Smooth muscle cell (in vitro differentiated cells): ENCODE results near the gene DOCK9. TPM values are rescaled to one million over a fixed set of nuclear protein-coding genes. Genes with fewer than 3 reads are reported as not detected.

Experiments used
- DNase-seq: peaks from one replicate; lab custom pipeline; 2025; ENCODE audit not compliant: unreplicated experiment; lab: John Stamatoyannopoulos, UW
- H2AFZ ChIP-seq: fragments of 200-600 bp; sonication (generic); 2 replicates; pipeline ENCODE4 v1.6.0; 2016; ENCODE audit warnings: antibody characterized with exemption, low read depth, mild to moderate bottlenecking
- H3F3A ChIP-seq: fragments of 200-600 bp; sonication (generic); 2 replicates; pipeline ENCODE4 v1.6.0; 2017; ENCODE audit warnings: antibody characterized with exemption, low read depth
- H3K27ac ChIP-seq: fragments of 200-600 bp; sonication (generic); 2 replicates; pipeline ENCODE4 v1.5.1; 2016; ENCODE audit warnings: low read depth, mild to moderate bottlenecking
- H3K27me3 ChIP-seq: fragments of 200-600 bp; sonication (generic); 2 replicates; pipeline ENCODE4 v1.6.1; 2016; ENCODE audit warnings: low read depth, mild to moderate bottlenecking
- H3K36me3 ChIP-seq: fragments of 200-600 bp; sonication (generic); 2 replicates; pipeline ENCODE4 v1.5.1; 2016; ENCODE audit warnings: low read depth
- H3K4me1 ChIP-seq: fragments of 200-600 bp; sonication (generic); 2 replicates; pipeline ENCODE4 v1.5.1; 2016; ENCODE audit warnings: low read depth
- H3K4me2 ChIP-seq: fragments of 200-600 bp; sonication (generic); 2 replicates; pipeline ENCODE4 v1.6.0; 2016; ENCODE audit warnings: mild to moderate bottlenecking
- H3K4me3 ChIP-seq: fragments of 200-600 bp; sonication (generic); 2 replicates; pipeline ENCODE4 v1.5.1; 2016; ENCODE audit warnings: mild to moderate bottlenecking
- H3K79me2 ChIP-seq: fragments of 200-600 bp; sonication (generic); 2 replicates; pipeline ENCODE4 v1.6.0; 2016; ENCODE audit warnings: low read depth, mild to moderate bottlenecking
- H3K9ac ChIP-seq: fragments of 200-600 bp; sonication (generic); 2 replicates; pipeline ENCODE4 v1.6.0; 2016; ENCODE audit warnings: low read depth
- H3K9me3 ChIP-seq: fragments of 200-600 bp; sonication (generic); replicated peaks from 2 replicates; pipeline ENCODE4 v1.5.1; 2016; ENCODE audit warnings: low read depth
- H4K20me1 ChIP-seq: fragments of 200-600 bp; sonication (generic); 2 replicates; pipeline ENCODE4 v1.6.0; 2016; ENCODE audit warnings: low read depth
- WGBS: methylation state at CpG from one replicate; pipeline ENCODE4 v1.1.7; 2016; ENCODE audit warnings: low lambda C conversion rate; 5-methylcytosine and 5-hydroxymethylcytosine counted together
- polyA plus RNA-seq: library from polyadenylated mRNA; unstranded; fragments of >200 nt; fragmentation: Nextera tagmentation; extraction: Ambion mirVana; gene quantifications from 2 replicates; pipeline ENCODE4 v1.2.1, GENCODE V29; 2016
- total RNA-seq: library from RNA; depleted of rRNA; stranded (reverse); fragments of >200 nt; gene quantifications from 2 replicates; pipeline ENCODE4 v1.2.3, GENCODE V29; 2014
- TF ChIP-seq, protein P1 (sequence below): fragments of 200-600 bp; sonication (generic); IDR thresholded peaks from 2 replicates; pipeline ENCODE4 v1.5.1; 2017; ENCODE audit warnings: borderline replicate concordance, mild to moderate bottlenecking, antibody characterized with exemption; ENCODE audit not compliant: insufficient read depth, poor library complexity, severe bottlenecking

DOCK9 gene
- total and polyA plus RNA-seq, 2 experiments from 2014 or later = 5.7 to 25.1 TPM

DNA sequence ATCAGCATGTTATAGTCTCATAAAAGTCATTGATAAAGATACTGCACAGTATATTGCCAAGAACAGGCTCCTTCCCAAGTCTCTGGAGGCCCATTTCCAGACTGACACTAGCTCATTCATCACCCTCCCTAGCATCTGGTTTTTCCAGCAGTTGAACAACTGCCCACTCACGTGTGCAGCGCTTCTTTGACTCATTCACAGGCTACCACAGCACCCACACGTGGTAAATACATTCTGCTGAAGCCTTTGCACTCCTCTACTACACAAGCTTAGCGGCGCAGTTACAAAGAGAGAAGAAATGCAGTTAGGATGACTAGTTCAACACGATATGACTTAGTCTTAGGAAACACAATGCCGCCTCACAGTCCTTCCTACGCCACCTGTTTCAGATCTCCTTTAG is 87.7 kb downstream of the DOCK9 start:
- Histone ChIP-seq H3K27ac (peak overlapping the region; percentile 85), H4K20me1 (no peaks in the 10 kb centered on the region), H2AFZ (no peak overlapping the region), H3K27me3 (no peaks in the 10 kb centered on the region), H3K4me2 (peak overlapping the region; percentile 44), H3K9ac (no peak overlapping the region), H3K4me3 (no peak overlapping the region), H3K9me3 (no peaks in the 10 kb centered on the region), H3K79me2 (no peaks in the 10 kb centered on the region), H3F3A (peaks cover 10% of the 10 kb centered on the region), H3K4me1 (no peaks in the 10 kb centered on the region), H3K36me3 (no peaks in the 10 kb centered on the region)
- DNase-seq = no peak
- TF ChIP-seq, protein P1, sequence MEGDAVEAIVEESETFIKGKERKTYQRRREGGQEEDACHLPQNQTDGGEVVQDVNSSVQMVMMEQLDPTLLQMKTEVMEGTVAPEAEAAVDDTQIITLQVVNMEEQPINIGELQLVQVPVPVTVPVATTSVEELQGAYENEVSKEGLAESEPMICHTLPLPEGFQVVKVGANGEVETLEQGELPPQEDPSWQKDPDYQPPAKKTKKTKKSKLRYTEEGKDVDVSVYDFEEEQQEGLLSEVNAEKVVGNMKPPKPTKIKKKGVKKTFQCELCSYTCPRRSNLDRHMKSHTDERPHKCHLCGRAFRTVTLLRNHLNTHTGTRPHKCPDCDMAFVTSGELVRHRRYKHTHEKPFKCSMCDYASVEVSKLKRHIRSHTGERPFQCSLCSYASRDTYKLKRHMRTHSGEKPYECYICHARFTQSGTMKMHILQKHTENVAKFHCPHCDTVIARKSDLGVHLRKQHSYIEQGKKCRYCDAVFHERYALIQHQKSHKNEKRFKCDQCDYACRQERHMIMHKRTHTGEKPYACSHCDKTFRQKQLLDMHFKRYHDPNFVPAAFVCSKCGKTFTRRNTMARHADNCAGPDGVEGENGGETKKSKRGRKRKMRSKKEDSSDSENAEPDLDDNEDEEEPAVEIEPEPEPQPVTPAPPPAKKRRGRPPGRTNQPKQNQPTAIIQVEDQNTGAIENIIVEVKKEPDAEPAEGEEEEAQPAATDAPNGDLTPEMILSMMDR = no peak
- 14% methylated on average over 8 of the region's 8 CpGs for WGBS

DNA sequence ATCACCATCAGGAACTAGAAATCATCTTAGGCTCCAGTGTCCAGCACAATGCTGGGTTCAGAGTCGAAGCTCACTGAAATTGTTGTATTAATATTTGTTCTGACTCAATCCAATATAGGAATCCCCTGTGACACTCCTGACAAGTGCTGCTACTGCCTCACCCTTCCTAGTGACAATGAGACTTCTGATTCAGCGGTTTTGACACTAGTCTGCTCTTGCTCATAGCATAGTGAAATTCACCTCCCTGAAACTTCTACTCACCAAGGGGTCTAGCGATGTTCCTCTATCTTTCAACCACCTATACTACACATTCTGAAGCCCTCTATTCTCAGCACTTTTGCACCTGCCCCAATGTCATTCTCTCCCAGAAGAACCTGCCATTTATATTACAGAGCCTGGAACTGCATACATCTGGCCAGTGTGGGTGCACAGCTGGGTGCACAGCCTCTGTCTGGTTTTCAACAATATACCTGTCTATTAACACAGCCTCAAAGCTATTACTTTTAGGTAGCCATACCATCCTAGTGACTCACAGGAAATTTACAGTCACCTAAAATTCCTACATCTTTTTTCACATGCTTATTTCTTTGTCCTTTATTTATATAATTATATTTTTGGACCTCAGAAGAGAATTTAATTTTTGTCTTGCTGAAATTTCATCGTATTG is 88.3 kb downstream of the DOCK9 start:
- Histone ChIP-seq H3F3A (peaks cover 10% of the 10 kb centered on the region), H3K4me1 (no peaks in the 10 kb centered on the region), H3K9me3 (no peaks in the 10 kb centered on the region), H3K4me3 (no peak overlapping the region), H3K4me2 (peak overlapping the region; percentile 44), H3K27me3 (no peaks in the 10 kb centered on the region), H4K20me1 (no peaks in the 10 kb centered on the region), H3K9ac (no peak overlapping the region), H2AFZ (no peak overlapping the region), H3K27ac (peak overlapping the region; percentile 85), H3K36me3 (no peaks in the 10 kb centered on the region), H3K79me2 (no peaks in the 10 kb centered on the region)
- no peak for DNase-seq
- 81% methylated on average over 4 of the region's 4 CpGs for WGBS
- TF ChIP-seq, protein P1 = no peak

DNA sequence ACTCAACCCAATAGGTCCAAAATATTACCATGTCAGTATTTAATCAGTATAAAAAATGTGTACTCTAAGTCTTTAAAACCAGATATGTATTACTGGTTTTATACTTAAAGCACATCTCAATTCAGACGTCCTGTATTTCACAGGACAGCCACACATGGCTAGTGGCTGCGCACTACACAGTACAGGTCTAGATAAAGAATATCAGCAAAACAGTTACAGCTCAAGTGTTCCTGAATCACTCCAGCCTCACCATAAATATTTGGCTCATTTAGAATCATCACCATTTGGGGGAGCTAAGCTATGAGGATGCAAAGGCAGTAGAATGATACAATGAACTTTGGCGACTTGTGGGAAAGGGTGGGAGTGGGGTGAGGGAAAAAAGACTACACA is 89.0 kb downstream of the DOCK9 start:
- no peak overlapping the region for H3K9ac ChIP-seq
- no peak overlapping the region for H3K4me2 ChIP-seq
- TF ChIP-seq, protein P1 = no peak
- peaks cover 10% of the 10 kb centered on the region for H3F3A ChIP-seq
- no peaks in the 10 kb centered on the region for H3K36me3 ChIP-seq
- H3K27ac ChIP-seq = peak overlapping the region; percentile 85
- H3K79me2 ChIP-seq = no peaks in the 10 kb centered on the region
- no peak overlapping the region for H2AFZ ChIP-seq
- H3K4me1 ChIP-seq = no peaks in the 10 kb centered on the region
- 68% methylated on average over 3 of the region's 3 CpGs for whole genome bisulfite sequencing
- DNase-seq = no peak
- H3K27me3 ChIP-seq = no peaks in the 10 kb centered on the region
- no peak overlapping the region for H3K4me3 ChIP-seq
- no peaks in the 10 kb centered on the region for H3K9me3 ChIP-seq
- H4K20me1 ChIP-seq = no peaks in the 10 kb centered on the region

GRCh38 chr13:98888222-98888889 is 89.5 kb downstream of the DOCK9 start:
- no peak overlapping the region for H3K4me3 ChIP-seq
- no peak overlapping the region for H3K4me2 ChIP-seq
- H3K9me3 ChIP-seq = no peaks in the 10 kb centered on the region
- no peaks in the 10 kb centered on the region for H3K79me2 ChIP-seq
- H3K27me3 ChIP-seq = no peaks in the 10 kb centered on the region
- H3K4me1 ChIP-seq = no peaks in the 10 kb centered on the region
- H3K27ac ChIP-seq = peak overlapping the region; percentile 85
- peaks cover 10% of the 10 kb centered on the region for H3F3A ChIP-seq
- 79% methylated on average over 6 of the region's 6 CpGs for WGBS
- no peak overlapping the region for H2AFZ ChIP-seq
- TF ChIP-seq, protein P1 = no peak
- no peak for DNase-seq
- no peaks in the 10 kb centered on the region for H4K20me1 ChIP-seq
- no peaks in the 10 kb centered on the region for H3K36me3 ChIP-seq
- H3K9ac ChIP-seq = no peak overlapping the region
